HG02981 (cell line): ENCODE data around the gene C1orf198.

Source experiments
- ATAC-seq: cut with Tn5 transposase; IDR thresholded peaks from one replicate; pipeline ENCODE4 v1.9.1; 2021; ENCODE audit warnings: mild to moderate bottlenecking, moderate library complexity; ENCODE audit not compliant: unreplicated experiment

Gene C1orf198

GRCh38 chr1:230790026-230790425 lies 78.3 kb downstream of the C1orf198 start:
- no peak for ATAC-seq

GRCh38 chr1:230788561-230789275 lies 79.6 kb downstream of the C1orf198 start:
- no peak for ATAC-seq

GRCh38 chr1:230787471-230787870 lies 80.8 kb downstream of the C1orf198 start:
- ATAC-seq, result no peak
